NCI-H510A (cell line): ENCODE data around the gene PCNX4.
"Not testable (repeated sequence)": the region's sequence is repeated elsewhere in the genome, so short reads cannot be mapped to it uniquely, and the experiment has no call there.

Source experiments
- DNase-seq: peaks from one replicate; lab custom pipeline; 2025; lab: John Stamatoyannopoulos, UW

Gene PCNX4

GRCh38 chr14:60091550-60092525 is at the start of gene PCNX4:
TSS of gene PCNX4 (plus strand) at chr14:60091923. CDS start at chr14:60107639, 15,716 bp downstream.
- peak; percentile 98 for DNase-seq

DNA sequence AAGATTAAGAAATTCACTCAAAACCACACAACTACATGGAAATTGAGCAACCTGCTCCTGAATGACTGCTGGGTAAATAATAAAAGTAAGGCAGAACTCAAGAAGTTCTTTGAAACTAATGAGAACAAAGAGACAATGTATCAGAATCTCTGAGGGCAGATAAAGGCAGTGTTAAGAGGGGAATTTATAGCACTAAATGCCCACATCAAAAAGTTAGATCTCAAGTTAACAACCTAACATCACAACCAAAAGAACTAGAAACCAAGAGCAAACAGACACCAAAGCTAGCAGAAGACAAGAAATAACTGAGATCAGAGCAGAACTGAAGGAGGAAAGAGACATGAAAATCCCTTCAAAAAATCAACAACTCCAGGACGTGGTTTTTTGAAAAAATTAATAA is 43.7 kb upstream of the PCNX4 start:
- DNase-seq: not testable (repeated sequence)

DNA sequence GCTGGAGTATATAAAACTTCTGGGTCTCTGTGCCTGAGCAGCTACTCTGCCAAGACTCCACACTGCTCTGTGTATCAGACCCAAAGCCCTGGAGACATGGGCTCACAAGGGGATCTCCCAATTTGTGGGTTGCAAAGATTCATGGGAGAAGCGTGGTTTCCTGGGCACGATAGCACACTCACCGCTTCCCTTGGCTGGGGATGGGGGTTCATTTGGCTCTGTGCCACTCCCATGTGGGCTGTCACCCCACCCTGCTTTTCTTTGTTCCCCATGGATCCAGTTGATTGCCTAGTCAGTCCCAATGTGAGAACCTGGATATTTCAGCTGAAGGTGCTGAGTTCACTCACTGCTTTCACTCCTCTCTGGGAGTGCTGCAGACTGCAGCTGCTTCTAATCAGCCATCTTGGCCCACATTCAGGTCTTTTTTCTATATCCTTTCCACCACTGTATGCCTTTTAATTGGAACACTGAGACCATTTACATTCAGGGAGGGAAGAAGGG is 40.0 kb upstream of the PCNX4 start:
- no peak for DNase-seq

- DNase-seq: no peak
Observed at GRCh38 chr14:60058087-60058486, 33.6 kb upstream of the PCNX4 start.

GRCh38 chr14:60061371-60061770 is 30.4 kb upstream of the PCNX4 start:
- no peak for DNase-seq

DNA sequence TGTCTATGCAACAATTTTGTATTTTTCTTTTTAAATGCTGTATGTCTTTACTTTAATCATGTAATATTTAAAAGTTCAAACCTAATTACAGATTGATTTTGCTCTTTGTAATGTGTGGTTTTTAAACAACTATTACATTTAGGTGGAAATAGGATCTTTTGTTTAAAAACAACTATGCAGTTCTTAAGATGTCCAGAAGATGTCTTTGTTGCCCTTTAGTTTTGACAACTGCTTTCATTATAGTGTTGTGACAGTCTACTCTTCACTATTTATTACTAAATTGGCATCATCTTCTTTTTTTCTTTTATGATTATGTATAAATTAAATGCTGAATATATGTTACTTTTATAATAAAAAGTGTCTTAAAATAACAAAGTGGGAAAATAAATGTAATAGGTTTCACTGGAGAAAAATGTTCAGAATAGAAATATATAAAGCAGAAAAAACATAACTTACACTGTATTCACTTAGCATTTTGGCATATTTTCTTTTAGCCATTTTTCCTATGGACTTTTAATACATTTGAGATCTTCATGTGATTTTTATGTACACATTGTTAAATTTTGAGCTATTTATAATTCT is 27.1 kb upstream of the PCNX4 start:
- no peak for DNase-seq

DNA sequence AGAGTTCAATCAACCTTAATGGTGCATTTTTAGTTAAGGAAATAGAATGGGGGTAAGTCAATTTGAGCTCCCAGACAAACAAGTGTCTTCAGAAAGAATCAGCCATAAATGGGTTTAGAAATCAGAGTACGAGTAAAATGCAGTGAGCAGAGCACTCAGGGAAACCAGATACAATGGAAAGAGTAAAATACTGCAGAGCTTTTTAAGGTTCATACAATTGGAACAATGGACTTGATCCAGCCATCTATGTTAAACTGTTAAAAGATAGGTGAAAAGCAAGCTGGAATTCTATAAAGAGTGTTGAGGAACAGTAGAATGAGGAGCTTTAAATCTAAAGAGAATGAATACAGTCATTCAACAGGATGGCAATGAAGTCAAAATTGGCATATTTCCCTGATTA is 23.8 kb upstream of the PCNX4 start:
- no peak for DNase-seq

DNA sequence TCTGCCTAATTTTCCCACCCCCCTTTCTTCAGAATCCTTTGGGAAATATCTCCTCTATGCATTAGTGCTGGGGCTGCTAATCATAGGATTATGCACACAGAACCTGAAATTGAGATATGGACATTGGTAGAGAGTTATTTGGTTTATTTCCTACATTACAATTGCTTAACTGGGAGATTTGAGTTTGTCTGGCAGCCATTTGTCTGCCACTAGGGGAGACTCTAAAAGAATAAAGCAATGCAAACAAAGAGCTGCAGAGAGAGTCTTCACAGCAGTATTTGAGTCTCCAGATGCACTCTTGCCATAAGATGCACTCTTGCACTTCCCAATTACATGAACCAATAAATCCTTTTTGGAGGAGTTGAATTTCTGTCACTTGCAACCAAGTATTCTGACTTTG is 12.0 kb upstream of the PCNX4 start:
- no peak for DNase-seq

- no peak for DNase-seq
Observed at GRCh38 chr14:60085085-60085484, 6.6 kb upstream of the PCNX4 start.

- DNase-seq: no peak
Observed at GRCh38 chr14:60085693-60086092, 6.0 kb upstream of the PCNX4 start.

DNA sequence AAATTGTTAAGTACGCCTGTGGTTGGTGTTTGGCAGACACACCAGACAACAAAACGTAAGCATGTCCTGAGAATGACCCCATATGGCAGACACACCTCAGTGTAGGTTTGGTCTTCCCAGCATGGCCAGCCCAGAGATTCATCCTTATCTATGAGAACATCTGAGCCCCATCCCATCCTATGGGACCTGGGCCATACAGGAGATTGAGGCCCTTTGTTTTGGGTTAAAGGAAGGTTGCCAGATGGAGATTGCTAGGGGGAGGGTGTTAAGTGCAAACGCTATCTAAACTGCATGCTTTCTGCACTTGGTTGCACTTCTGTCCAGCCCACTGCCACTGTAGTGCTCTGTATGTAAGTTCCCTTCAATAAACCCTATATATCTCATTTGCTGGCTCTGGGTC is 4.1 kb upstream of the PCNX4 start:
- no peak for DNase-seq

DNA sequence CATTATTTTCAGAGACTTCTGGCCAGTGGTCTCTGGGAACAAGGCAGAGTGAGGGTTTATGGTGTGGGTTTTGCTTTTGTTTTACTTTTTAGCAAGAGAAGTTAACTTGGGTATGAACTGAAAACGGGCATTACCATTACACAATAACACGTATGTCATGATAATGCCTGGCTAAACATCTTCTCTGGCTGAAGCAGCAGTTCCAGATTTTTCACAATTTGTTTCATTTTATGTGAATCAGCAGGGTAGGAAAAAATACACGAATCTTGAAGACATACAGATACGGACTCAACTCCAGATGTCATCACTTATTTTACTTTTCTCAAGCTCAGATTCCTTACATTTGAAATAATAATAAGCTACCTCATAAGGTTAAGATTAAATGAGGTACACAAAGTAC is 2.5 kb upstream of the PCNX4 start:
- DNase-seq: no peak

GRCh38 chr14:60090864-60091519 is 731 bp upstream of the PCNX4 start:
- DNase-seq: peak; percentile 24

DNA sequence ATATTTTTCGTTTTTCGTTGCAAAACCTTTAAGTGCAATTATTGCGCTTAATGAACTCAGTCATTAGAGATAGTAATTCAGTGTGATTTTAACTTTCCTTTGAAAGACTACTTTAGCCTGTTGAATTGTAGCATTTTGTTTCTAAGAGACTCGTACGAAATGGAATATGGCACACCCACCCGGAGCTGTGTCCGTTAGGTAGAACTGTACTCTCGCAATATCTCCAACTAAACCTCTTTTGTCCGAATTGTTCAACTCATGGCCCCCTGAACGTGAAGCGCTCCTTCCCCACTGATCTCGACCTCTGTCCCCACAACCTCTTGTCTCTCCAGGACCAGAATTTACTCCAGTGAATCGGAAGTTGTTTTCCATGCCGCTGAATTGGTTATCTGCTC is 800 bp downstream of the PCNX4 start:
- DNase-seq: no peak

- no peak for DNase-seq
Observed at GRCh38 chr14:60093080-60093479, 1.4 kb downstream of the PCNX4 start.

DNA sequence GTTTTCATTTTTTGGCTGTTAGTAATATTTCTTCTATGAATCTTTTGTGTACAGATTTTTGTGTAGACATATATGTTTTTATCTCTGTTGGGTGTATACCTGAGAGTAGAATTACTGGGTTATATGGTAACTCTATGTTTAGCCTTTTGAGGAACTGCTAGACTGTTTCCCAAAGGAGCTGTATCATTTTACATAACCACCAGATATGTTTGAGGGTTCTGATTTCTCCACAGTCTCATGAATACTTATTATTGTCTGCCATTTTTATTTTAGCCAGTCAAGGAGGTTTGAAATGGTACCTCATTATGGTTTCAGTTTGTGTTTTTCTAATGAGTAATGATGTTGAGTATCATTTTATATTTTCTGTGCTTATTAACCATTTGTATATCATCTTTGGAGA is 1.9 kb downstream of the PCNX4 start:
- no peak for DNase-seq

- DNase-seq: no peak
Observed at GRCh38 chr14:60094306-60094897, 2.7 kb downstream of the PCNX4 start.

DNA sequence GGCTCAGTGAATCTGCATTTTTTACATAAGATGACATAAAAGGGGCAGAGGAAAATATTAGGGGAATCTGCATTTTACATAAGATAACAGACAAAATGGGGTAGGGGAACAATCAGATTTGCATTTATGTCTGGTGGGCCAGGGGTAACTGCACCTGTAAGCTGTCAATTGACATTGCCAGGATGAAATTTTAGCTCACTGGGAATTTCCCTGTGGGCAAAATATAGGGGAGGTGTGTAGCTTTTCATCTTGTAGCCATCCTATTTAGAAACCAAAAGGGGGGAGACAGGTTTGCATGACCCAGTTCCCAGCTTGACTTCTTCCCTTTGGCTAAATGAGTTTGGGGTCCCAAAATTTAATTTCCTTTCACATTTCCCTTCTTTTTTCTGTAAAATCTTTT is 3.5 kb downstream of the PCNX4 start:
- DNase-seq: no peak

DNA sequence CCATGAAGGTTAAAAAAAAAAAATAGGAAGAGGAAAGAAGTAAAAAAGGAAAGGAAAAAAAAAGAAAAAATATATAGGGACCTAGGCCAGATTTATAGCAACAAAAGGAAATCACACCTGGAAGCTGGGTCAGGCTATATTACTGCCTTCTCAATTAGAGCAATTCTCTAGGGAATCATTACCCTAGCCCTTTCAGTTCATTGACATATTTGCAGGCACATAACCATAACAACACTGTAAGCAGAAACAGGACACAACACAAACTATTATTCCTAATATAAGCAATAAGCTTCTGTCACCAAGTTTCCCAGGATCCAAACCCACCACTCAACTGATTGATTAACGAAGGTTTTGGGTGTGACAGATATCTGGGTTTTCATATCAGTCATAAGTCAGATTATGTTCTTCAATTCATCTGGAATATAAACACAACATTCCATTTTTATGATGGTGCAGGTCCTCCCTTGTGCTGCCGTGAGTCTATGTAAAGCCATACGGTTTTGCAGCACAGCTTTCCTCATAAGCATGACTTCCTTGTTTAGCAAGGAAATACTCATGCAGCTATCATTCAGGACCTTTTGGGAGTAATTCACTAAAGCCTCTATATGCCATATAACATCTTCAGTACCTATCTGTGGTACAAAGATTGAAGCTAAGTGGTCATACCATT is 4.2 kb downstream of the PCNX4 start:
- no peak for DNase-seq

DNA sequence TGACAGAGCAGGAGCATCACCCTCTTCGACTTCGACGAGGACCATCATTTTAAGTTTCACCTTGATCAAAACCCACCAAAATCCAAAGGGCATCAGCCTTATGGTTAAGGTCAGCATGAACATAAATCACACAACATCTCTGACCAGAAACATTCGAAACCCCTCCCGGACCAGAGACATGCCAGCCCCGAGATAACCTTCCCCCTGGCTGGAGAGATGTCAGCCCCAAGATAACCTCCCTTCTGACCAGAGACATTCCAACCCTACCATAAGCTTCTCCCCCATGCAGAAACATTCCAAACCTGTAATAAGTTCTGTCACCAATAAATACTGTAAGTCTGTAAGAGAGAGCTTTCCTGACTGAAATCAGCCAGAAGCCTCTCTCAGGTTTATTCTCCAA is 6.3 kb downstream of the PCNX4 start:
- DNase-seq: no peak

- not testable (repeated sequence) for DNase-seq
Observed at GRCh38 chr14:60099855-60100254, 8.1 kb downstream of the PCNX4 start.

DNA sequence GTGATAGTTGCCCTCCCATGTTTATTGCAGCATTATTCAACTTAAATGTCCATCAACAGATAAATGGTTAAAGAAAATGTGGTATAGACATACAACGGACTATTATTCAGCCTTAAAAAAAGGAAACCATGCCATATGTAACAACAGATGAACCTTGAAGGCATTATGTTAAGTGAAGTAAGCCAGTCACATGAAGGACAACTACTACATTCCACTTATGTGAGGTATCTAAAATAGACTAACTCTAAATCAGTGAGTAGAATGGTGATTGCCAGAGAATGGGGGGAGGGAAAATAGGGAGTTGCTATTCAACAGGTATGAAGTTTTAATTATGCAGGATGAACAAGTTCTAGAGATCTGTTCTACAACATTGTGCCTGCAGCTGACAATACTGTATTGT is 10.1 kb downstream of the PCNX4 start:
- DNase-seq: no peak
